Stimulated activated naive CD8-positive, alpha-beta T cell treated with anti-CD3 and anti-CD28 coated beads, Interleukin-15, Interleukin-2, amounts not matched to agents 100 ng/mL and 50 ng/mL, for 24 hours (primary cell): ENCODE results near the gene PNPLA7.
"Not testable (repeated sequence)": the region's sequence is repeated elsewhere in the genome, so short reads cannot be mapped to it uniquely, and the experiment has no call there.

Source experiments
- H3K27ac Mint-ChIP-seq: one replicate; pipeline ENCODE4 v1.8.0; 2021; ENCODE audit warnings: mild to moderate bottlenecking, mixed read lengths
- H3K27me3 Mint-ChIP-seq: one replicate; pipeline ENCODE4 v1.8.0; 2021; ENCODE audit warnings: mixed read lengths
- H3K36me3 Mint-ChIP-seq: one replicate; pipeline ENCODE4 v1.8.0; 2021; ENCODE audit warnings: low read depth, mixed read lengths
- H3K4me1 Mint-ChIP-seq: one replicate; pipeline ENCODE4 v1.8.0; 2021; ENCODE audit warnings: low read depth, mixed read lengths
- H3K4me3 Mint-ChIP-seq: one replicate; pipeline ENCODE4 v1.8.0; 2021; ENCODE audit warnings: mild to moderate bottlenecking, mixed read lengths
- H3K9me3 Mint-ChIP-seq: one replicate; pipeline ENCODE4 v1.8.0; 2021; ENCODE audit warnings: mixed read lengths

The PNPLA7 gene

GRCh38 chr9:137556069-137556838 is 6.1 kb upstream of the PNPLA7 start:
- Mint-ChIP-seq H3K36me3 (peaks cover 45% of the 10 kb centered on the region), H3K27me3 (no peaks in the 10 kb centered on the region), H3K4me1 (peaks cover 8% of the 10 kb centered on the region), H3K27ac (no peak overlapping the region), H3K9me3 (no peaks in the 10 kb centered on the region), H3K4me3 (no peak overlapping the region)

- Mint-ChIP-seq H3K9me3 (no peaks in the 10 kb centered on the region), H3K27ac (no peak overlapping the region), H3K27me3 (no peaks in the 10 kb centered on the region), H3K36me3 (peaks cover 40% of the 10 kb centered on the region), H3K4me3 (no peak overlapping the region), H3K4me1 (peaks cover 10% of the 10 kb centered on the region)
These were observed 5.0 kb upstream of the PNPLA7 start for GRCh38 chr9:137555179-137555578.

GRCh38 chr9:137554349-137554748 is 4.1 kb upstream of the PNPLA7 start:
- peaks cover 18% of the 10 kb centered on the region for H3K4me1 Mint-ChIP-seq
- H3K9me3 Mint-ChIP-seq: no peaks in the 10 kb centered on the region
- H3K4me3 Mint-ChIP-seq: no peak overlapping the region
- H3K36me3 Mint-ChIP-seq: peaks cover 31% of the 10 kb centered on the region
- no peaks in the 10 kb centered on the region for H3K27me3 Mint-ChIP-seq
- no peak overlapping the region for H3K27ac Mint-ChIP-seq

- not testable (repeated sequence) for H3K27me3 Mint-ChIP-seq, H3K9me3 Mint-ChIP-seq, H3K4me3 Mint-ChIP-seq, H3K27ac Mint-ChIP-seq
- Mint-ChIP-seq H3K4me1 (peaks cover 18% of the 10 kb centered on the region), H3K36me3 (peaks cover 31% of the 10 kb centered on the region)
These were observed 3.5 kb upstream of the PNPLA7 start for GRCh38 chr9:137553654-137554053.

GRCh38 chr9:137552022-137552768 is 2.0 kb upstream of the PNPLA7 start:
- Mint-ChIP-seq H3K27ac (peak overlapping the region; percentile 85), H3K27me3 (no peaks in the 10 kb centered on the region)

GRCh38 chr9:137551264-137552021 is 1.2 kb upstream of the PNPLA7 start, which contains the start of gene MRPL41:
TSS of gene MRPL41 (plus strand) at chr9:137551879. CDS start at chr9:137552082, 203 bp downstream.
- H3K4me3 Mint-ChIP-seq: peak within 1 kb of the TSS; percentile 90
- H3K27me3 Mint-ChIP-seq: no peaks in the 10 kb centered on the region
- H3K4me1 Mint-ChIP-seq: peaks cover 18% of the 10 kb centered on the region

More at GRCh38 chr9:137552022-137552768, 2.0 kb upstream of the PNPLA7 start:
- peaks cover 18% of the 10 kb centered on the region for H3K4me1 Mint-ChIP-seq
- H3K4me3 Mint-ChIP-seq: peak overlapping the region; percentile 90
- H3K9me3 Mint-ChIP-seq: no peaks in the 10 kb centered on the region
- peaks cover 26% of the 10 kb centered on the region for H3K36me3 Mint-ChIP-seq

GRCh38 chr9:137550958-137551263 is 709 bp upstream of the PNPLA7 start:
- Mint-ChIP-seq H3K4me3 (peak overlapping the region; percentile 52), H3K36me3 (peaks cover 22% of the 10 kb centered on the region), H3K4me1 (peaks cover 18% of the 10 kb centered on the region)
- H3K27ac Mint-ChIP-seq, H3K27me3 Mint-ChIP-seq, H3K9me3 Mint-ChIP-seq: not testable (repeated sequence)

More at GRCh38 chr9:137551264-137552021, 1.2 kb upstream of the PNPLA7 start, which contains the start of gene MRPL41:
- H3K9me3 Mint-ChIP-seq: no peaks in the 10 kb centered on the region
- peaks cover 26% of the 10 kb centered on the region for H3K36me3 Mint-ChIP-seq
- H3K27ac Mint-ChIP-seq: peak within 1 kb of the TSS; percentile 85

GRCh38 chr9:137547687-137548543 is 2.3 kb downstream of the PNPLA7 start:
- peaks cover 6% of the 10 kb centered on the region for H3K36me3 Mint-ChIP-seq
- H3K9me3 Mint-ChIP-seq: no peaks in the 10 kb centered on the region
- H3K27me3 Mint-ChIP-seq: no peaks in the 10 kb centered on the region
- H3K4me3 Mint-ChIP-seq: no peak overlapping the region
- peaks cover 14% of the 10 kb centered on the region for H3K4me1 Mint-ChIP-seq
- H3K27ac Mint-ChIP-seq: no peak overlapping the region

GRCh38 chr9:137545123-137545522 is 5.1 kb downstream of the PNPLA7 start:
- Mint-ChIP-seq H3K9me3 (no peaks in the 10 kb centered on the region), H3K27me3 (no peaks in the 10 kb centered on the region), H3K36me3 (no peaks in the 10 kb centered on the region), H3K4me3 (no peak overlapping the region), H3K4me1 (peaks cover 7% of the 10 kb centered on the region), H3K27ac (no peak overlapping the region)

- H3K4me1 Mint-ChIP-seq: no peaks in the 10 kb centered on the region
- H3K27ac Mint-ChIP-seq: no peak overlapping the region
- no peaks in the 10 kb centered on the region for H3K36me3 Mint-ChIP-seq
- no peaks in the 10 kb centered on the region for H3K27me3 Mint-ChIP-seq
- no peaks in the 10 kb centered on the region for H3K9me3 Mint-ChIP-seq
- H3K4me3 Mint-ChIP-seq: no peak overlapping the region
These were observed 5.9 kb downstream of the PNPLA7 start for GRCh38 chr9:137544176-137544760.

- no peak overlapping the region for H3K27ac Mint-ChIP-seq
- no peaks in the 10 kb centered on the region for H3K36me3 Mint-ChIP-seq
- H3K4me1 Mint-ChIP-seq: no peaks in the 10 kb centered on the region
- no peaks in the 10 kb centered on the region for H3K9me3 Mint-ChIP-seq
- H3K27me3 Mint-ChIP-seq: no peaks in the 10 kb centered on the region
- H3K4me3 Mint-ChIP-seq: no peak overlapping the region
These were observed 6.8 kb downstream of the PNPLA7 start for GRCh38 chr9:137543237-137543963.

GRCh38 chr9:137542486-137542885 is 7.7 kb downstream of the PNPLA7 start:
- Mint-ChIP-seq H3K27me3 (no peaks in the 10 kb centered on the region), H3K4me1 (peaks cover 4% of the 10 kb centered on the region), H3K4me3 (no peak overlapping the region), H3K27ac (no peak overlapping the region), H3K36me3 (no peaks in the 10 kb centered on the region), H3K9me3 (no peaks in the 10 kb centered on the region)

- H3K27me3 Mint-ChIP-seq: no peaks in the 10 kb centered on the region
- no peak overlapping the region for H3K27ac Mint-ChIP-seq
- peaks cover 23% of the 10 kb centered on the region for H3K4me1 Mint-ChIP-seq
- peaks cover 8% of the 10 kb centered on the region for H3K9me3 Mint-ChIP-seq
- peaks cover 7% of the 10 kb centered on the region for H3K36me3 Mint-ChIP-seq
- H3K4me3 Mint-ChIP-seq: no peak overlapping the region
These were observed 9.7 kb downstream of the PNPLA7 start for GRCh38 chr9:137540536-137540935.
